Islet of Langerhans (tissue), 1 donor: ENCODE results near the gene FADS2.

Source experiments
- FAIRE-seq: peaks from one replicate; lab custom pipeline; 2011; peaks lifted over from hg19 to GRCh38; lab: Jason Lieb, UNC

Gene FADS2

DNA sequence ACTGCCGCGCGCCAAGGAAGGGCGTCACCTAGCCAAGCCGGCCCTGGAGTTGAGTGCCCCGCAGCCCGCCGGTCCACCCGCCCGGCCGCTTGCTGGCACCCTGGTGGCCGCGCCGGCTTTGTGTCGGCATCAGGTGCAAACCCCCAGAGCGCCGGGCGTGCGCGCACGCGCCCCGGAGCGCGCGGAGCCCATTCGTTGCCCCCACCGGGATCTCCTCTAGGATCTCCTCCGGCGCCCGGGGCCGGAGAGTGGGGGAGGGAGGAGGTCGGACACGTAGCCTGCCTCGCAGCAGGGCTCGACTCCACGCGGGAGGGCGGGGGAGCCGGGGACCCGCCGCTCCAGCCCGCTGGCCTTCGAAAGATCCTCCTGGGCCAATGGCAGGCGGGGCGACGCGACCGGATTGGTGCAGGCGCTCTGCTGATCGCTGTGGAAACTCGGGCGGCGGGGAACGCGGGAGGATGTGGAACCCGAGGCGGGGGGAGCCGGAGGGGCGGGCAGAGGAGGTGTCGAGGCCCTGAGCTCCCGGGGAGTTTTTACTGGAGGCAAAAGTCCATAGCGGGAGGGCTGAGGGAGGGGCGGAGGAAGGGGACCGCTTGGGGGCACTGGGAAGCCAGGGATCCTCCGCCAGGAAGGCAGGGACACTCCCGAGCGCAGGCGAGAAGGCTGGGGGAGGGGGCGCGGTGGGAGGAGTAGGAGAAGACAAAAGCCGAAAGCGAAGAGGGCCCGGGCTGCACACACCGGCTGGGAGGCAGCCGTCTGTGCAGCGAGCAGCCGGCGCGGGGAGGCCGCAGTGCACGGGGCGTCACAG, at the start of gene FADS2:
Gene FADS2 (plus strand): TSS at position 730 of the 808 bp plus-strand sequence. CDS start 91 bp downstream, outside the sequence.
- no peak for FAIRE-seq

- no peak for FAIRE-seq
Observed at GRCh38 chr11:61778357-61778886, 49.7 kb upstream of the FADS2 start.

- no peak for FAIRE-seq
Observed at GRCh38 chr11:61778920-61779650, 49.0 kb upstream of the FADS2 start.

DNA sequence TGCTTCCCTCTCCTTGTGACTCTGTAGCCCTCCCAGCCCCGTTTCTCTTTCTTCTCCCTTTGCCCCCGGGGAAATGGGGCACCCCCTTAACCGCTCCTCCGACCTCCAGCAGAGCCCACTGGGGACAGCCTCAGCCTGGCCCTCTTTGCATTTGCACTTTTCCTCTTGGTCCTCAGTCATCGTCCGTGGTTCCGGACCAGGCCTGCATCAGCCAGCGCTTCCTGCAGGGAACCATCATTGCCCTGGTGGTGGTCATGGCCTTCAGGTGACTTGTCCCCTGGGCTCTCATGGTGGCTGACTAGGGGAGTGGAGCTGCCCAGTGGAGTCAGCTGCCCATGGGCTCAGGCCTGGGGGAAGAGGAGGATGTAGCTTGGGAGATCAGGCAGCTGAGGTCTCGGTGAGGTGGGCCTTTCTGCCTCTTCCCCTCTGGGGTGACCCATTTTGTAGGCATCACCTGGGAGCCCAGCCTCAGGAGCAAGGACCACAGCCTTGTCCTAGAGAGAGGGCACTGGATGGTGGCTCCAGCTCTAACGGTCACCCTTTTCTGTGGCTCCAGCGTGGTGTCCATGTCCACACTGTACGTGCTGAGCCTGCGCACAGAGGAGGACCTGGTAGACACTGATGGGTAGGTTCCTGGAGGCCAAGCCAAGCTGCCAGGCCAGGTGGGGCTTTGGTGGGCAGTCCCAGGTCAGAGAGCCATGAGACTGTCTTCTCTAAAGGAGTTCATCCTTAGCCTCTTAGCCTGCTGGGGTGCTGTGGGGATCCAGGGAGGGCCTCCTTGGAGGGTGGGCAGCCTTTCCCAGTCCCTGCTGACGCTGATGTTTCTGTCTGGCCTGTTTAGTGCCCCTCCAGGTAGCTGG, 48.2 kb upstream of the FADS2 start:
- FAIRE-seq: no peak

DNA sequence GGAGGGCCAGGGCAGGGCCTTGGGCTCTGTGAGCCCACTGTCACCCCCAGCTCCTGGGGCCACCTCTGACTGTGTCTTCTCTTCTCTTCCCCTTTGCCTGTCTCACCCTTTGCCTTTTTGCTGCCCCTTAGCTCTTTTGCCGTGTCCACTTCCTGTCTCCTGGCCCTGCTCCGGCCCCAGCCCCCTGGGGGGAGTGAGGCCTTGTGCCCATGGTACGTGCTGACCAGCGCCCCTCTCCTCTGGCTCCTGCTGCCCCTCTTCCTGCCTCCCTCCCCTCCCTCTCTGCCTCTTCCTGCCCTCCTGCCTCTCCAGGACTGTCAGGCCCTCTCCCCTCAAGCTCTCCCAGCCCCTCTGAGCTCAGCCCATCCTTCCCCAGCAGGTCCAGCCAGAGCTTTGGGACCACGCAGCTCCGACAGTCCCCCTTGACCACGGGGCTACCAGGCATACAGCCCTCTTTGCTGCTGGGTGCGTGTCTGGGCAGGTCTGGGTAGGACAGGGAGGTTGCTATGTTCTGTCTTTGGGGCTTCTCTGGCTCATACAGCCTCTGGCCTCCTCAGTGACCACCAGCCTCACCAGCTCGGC, 47.4 kb upstream of the FADS2 start:
- FAIRE-seq: no peak

- FAIRE-seq: no peak
Observed at GRCh38 chr11:61781585-61781984, 46.5 kb upstream of the FADS2 start.

GRCh38 chr11:61782299-61782698, 45.8 kb upstream of the FADS2 start:
- no peak for FAIRE-seq

DNA sequence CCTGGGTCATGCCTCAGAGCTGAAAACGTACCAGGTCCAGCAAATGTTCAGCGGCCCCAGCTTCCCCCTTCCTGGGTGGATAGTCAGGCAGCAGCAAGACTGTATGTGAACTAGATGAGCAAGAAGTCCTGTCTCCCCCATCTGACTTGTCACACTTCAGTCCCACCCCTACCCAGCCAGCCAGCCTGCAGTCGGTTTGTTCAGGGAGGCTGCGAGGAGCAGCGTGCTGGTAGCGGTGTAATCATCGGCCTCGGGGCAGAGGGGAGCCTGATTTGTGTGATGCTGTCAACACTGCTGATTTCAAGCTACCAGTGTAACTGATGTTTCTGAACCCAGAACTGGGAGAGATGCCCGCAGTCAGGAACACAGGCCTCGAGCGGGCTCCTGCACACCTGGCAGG, 45.3 kb upstream of the FADS2 start:
- FAIRE-seq: no peak

GRCh38 chr11:61783717-61784505, 44.2 kb upstream of the FADS2 start:
- no peak for FAIRE-seq

DNA sequence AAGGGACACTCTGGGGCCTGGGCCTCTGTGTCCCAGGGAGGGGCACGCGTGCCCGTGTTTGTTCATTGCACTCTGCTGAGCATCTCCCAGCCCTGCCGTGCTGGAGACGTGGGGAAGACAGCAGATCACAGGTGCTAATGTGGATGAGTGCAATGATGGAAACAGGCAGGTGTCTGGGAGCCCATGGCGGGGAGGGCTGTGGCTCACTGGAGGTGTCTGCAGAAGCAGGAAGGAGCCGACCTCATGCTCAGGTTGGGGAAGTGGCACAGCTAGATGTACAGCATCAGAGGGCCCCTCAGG, 43.6 kb upstream of the FADS2 start:
- no peak for FAIRE-seq

- FAIRE-seq: no peak
Observed at GRCh38 chr11:61785837-61786402, 42.2 kb upstream of the FADS2 start.

GRCh38 chr11:61787928-61788491, 40.1 kb upstream of the FADS2 start:
- no peak for FAIRE-seq

DNA sequence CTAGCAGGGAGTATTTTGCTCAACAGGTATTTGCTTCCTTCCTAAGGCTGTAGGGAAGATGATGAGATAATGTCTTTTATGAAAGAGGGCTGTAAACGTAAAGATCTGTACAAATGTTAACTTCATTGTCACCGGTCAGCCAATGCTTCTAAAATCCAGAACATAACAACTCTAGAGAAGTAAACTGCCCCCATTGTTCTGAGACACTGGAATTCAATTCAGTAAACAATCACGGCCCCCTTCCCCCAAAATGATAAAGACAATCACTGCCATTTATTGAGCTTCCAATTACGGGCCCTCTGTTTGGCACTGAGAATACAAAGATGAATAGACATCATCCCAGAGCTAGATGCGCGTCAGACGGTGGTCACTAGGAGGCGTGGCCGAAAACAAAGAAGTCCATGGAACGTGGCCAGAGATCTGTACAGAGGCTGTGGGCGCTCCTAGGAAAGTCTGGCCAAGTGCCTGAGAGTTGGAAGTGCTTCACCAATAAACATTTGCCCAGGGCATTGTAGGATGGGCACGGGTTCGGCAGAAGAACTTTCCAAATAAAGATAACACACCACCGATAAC, 36.3 kb upstream of the FADS2 start:
- FAIRE-seq: no peak

DNA sequence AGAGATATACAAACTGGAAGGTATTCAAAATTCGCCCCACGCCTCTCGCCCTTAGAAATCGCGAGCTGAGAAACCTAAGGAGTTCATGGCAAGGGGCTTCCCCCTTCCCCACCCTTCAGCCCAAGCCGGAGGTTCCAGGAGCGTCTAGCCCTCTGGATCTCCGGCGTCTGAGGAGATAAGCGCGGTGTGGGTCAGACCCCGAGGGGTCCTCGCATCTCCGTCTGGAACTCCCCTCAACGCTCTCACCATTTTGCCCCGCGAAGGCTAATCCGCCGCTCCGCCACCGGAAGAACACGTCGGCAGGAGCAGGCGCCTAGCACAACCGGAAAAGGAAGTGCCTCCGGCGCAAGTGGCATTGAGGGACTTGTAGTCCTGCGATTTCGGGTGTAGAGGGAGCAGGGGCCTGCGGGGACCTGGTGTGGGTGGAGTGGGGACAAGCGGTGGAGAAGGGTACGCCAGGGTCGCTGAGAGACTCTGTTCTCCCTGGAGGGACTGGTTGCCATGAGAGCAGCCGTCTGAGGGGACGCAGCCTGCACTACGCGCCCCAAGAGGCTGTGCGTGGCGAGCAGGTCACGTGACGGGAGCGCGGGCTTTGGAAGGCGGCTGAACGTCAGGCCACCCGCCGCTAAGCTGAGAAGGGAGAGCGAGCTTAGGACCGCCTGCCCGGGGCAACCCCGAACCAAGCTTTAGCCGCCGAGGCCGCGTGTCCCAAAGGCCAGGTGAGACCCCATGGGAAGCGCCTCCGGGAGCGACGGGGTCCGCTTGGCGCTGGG, 35.6 kb upstream of the FADS2 start, which contains the start of the genes FEN1 and TMEM258:
Gene FEN1 (plus strand): TSS at position 602 of the 773 bp plus-strand sequence. CDS start 2,451 bp downstream, outside the sequence.
Gene TMEM258 (minus strand): TSS at position 290 of the 773 bp plus-strand sequence. CDS start 41 bp downstream, at position 249.
- FAIRE-seq: no peak

DNA sequence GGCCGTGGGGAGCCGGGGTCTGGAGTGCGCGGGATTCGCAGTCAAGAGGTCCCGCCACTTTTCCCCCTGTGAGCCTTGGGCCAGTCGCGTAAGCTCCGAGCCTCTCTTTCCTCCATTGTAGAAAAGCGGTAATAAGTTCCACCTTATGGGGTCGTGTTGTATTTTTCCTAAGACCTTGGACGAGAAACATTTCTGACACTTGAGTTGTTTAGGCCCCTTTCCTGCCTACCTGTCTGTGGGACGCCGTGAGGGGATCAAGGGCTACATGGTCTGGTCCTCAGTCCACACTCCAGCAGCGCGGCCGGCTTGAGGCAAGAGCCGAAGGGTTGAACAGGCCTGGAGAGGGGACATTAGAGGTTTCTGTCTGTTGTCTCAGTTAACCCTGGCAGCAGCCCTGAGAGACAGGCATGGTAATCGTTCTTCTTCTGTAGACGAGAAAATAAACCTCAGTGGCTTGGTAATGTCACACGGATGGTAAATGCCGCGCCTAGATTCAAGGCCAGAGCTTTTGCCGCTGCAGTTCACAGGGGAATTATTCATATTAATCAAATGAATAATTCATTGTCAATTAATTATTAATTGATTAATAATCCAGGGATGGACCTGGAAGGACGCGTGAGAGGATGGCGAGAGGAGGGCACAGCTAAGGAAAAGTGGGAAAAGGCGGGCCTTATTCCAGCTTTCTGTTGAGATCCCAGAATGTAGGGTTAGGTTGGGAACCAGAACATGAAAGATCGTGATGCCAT, 34.8 kb upstream of the FADS2 start:
- FAIRE-seq: no peak

DNA sequence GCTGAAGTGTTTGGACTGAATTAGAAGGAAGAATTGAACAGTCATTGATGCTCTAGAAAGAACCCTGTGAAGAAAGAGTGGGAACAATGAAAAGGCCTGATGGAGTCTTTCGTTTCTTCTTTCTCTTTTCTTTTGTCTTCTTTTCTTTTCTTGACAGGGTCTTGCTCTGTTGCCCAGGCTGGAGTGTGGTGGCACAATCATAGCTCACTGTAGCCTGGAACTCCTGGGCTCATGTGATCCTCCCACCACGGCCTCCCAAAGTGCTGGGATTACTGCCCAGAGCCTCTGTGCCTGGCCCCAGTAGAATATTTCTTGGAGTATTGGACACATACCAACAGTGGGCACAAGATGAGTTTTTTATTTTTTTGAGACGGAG, 34.3 kb upstream of the FADS2 start:
- FAIRE-seq: no peak

DNA sequence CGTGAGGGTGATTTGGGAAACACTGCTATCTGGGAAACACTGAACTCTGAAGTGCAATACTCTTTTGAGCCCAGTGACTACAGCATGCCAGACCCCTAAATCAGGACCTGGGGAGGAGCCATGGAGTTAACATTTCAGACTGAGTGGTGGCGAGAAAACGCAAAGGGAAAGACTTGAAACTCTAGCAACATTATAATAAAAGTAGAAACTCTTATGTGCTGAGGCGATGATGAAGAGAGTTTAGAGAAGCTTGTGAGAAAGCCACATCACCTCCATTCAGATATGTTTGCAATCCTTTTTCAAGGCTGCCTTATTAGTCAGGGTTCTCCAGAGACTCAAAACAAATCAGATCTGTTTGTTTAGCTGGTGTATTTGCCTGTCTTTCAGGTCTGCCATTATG, 33.5 kb upstream of the FADS2 start:
- no peak for FAIRE-seq

DNA sequence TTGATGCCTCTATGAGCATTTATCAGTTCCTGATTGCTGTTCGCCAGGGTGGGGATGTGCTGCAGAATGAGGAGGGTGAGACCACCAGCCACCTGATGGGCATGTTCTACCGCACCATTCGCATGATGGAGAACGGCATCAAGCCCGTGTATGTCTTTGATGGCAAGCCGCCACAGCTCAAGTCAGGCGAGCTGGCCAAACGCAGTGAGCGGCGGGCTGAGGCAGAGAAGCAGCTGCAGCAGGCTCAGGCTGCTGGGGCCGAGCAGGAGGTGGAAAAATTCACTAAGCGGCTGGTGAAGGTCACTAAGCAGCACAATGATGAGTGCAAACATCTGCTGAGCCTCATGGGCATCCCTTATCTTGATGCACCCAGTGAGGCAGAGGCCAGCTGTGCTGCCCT, 32.6 kb upstream of the FADS2 start:
- FAIRE-seq: no peak
